ENCODE data around the gene UBR4.

DNA sequence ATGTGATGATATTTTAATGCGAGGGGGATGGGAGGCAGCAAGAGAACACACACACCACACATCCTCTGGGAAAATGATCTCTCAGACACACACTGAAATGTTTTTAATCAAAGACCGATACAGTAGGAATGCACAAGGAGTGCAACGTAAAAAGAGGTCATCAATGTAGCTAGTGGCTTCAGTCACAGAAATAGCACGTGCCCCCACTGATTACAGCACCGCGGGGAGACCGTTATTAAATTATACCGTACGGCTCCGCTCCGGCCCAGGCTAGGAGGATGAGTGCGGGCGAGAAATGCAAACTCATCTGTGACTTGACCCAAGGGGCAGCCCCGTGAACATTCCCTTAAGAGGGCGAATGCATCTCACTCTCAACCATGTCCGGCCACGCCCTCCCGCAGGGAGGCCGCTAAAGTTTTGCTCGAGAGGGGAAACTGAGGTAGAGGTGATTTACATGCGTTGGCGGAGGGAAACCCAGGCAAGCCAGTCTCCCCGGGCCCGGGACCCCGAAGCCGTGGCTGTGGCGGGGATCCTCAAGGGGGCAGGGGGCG is 552 bp downstream of the UBR4 start:
- TF ChIP-seq CTCF (IDR thresholded peaks at IDR 0.05; ENCODE audit: low read depth, low read length): no peak
- TF ChIP-seq POLR2A (IDR thresholded peaks at IDR 0.05; ENCODE audit: extremely low read depth, insufficient read length): no peak
